Vagina (tissue), 2 donors: ENCODE data around the gene GADL1. TPM values are rescaled to one million over a fixed set of nuclear protein-coding genes. Genes with fewer than 3 reads are reported as not detected.

Experiments
- DNase-seq, 2 donors: peaks; one replicate each; pipeline ENCODE4 v3.0.0-alpha.2; 2017; ENCODE audit errors: extremely low spot score in 2 of 2
- H3K27ac ChIP-seq: fragments of 200-600 bp; sonication (generic); one replicate; pipeline ENCODE4 v1.5.1; 2019
- H3K27me3 ChIP-seq: fragments of 200-600 bp; sonication (generic); one replicate; pipeline ENCODE4 v1.5.1; 2019
- H3K36me3 ChIP-seq, 2 donors: fragments of 200-600 bp; sonication (generic); one replicate each; pipeline ENCODE4 v1.5.1; 2017 to 2019
- H3K4me1 ChIP-seq: fragments of 200-600 bp; sonication (generic); one replicate; pipeline ENCODE4 v1.5.1; 2019
- H3K4me3 ChIP-seq, 2 donors: fragments of 200-600 bp; sonication (generic); 1 replicate in 1 of 2; 2 replicates in 1 of 2; pipeline ENCODE4 v1.5.1; 2016 to 2019
- H3K9me3 ChIP-seq: fragments of 200-600 bp; sonication (generic); one replicate; pipeline ENCODE4 v1.5.1; 2019
- CTCF ChIP-seq, 3 experiments: fragments of 450-650 bp in 2 of 3; fragments of 200-600 bp in 1 of 3; sonication (generic) in 1 of 3; IDR thresholded peaks; one replicate each; pipeline ENCODE4 v1.5.1; 2017 to 2019; ENCODE audit warnings: antibody characterized with exemption in 3 of 3, mild to moderate bottlenecking in 2 of 3, moderate library complexity in 2 of 3
- POLR2A ChIP-seq, 2 donors: fragments of 450-650 bp; IDR thresholded peaks; one replicate each; pipeline ENCODE4 v1.6.1; 2017; ENCODE audit warnings: antibody characterized with exemption in 2 of 2, mild to moderate bottlenecking in 2 of 2, moderate library complexity in 2 of 2
- POLR2AphosphoS5 ChIP-seq, 2 donors: sonication (generic); formaldehyde crosslinking; IDR thresholded peaks; one replicate each; pipeline ENCODE4 v1.9.0; 2017; ENCODE audit warnings: antibody characterized with exemption in 2 of 2, mild to moderate bottlenecking in 2 of 2, low read depth in 1 of 2; ENCODE audit not compliant: insufficient read depth in 1 of 2
- intact Hi-C: fragments of 100-400 bp; cut with DNase I; formaldehyde crosslinking; loops from one replicate; pipeline ENCODE4 v1.15.1; 2023
- total RNA-seq: library from RNA; depleted of rRNA; stranded (reverse); fragments of >200 nt; gene quantifications from one replicate; pipeline ENCODE4 v1.2.3, GENCODE V29; 2016

The GADL1 gene
- total RNA-seq, 1 donor from 2014 or later, result not detected

DNA sequence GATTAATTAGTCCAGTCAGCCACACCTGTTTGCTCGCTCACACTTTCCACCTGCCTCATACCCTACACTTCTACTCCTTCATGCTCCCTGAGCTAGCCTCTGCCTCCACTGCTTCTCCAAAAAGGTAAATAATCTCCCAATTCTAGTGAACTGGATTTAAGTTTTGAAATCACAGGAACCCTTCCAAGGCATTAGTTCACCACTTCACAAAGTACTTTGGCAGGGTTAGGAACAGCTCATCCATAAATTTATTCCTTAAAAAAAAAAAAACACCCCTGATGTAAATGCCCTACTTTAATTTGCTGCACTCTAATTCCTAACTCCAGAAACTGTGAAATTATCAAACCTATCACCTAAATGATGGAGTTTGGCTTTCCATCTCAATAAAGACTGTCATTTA lies 58.3 kb downstream of the GADL1 start:
- Histone ChIP-seq H3K9me3 (no peaks in the 10 kb centered on the region), H3K4me1 (no peaks in the 10 kb centered on the region), H3K27me3 (no peaks in the 10 kb centered on the region), H3K27ac (no peak overlapping the region), H3K36me3 (no peaks in the 10 kb centered on the region), H3K4me3 (no peak overlapping the region)
- intact Hi-C loops, result no loop called here
- no peak for DNase-seq
- TF ChIP-seq POLR2A (IDR thresholded peaks at IDR 0.05) (no peak), CTCF (IDR thresholded peaks at IDR 0.05) (no peak), POLR2AphosphoS5 (IDR thresholded peaks at IDR 0.05; ENCODE audit: insufficient read depth in 1 of 2, low read depth in 1 of 2) (no peak)

- no peak overlapping the region for H3K27ac ChIP-seq
- intact Hi-C loops, result no loop called here
- no peaks in the 10 kb centered on the region for H3K27me3 ChIP-seq
- no peaks in the 10 kb centered on the region for H3K9me3 ChIP-seq
- H3K36me3 ChIP-seq, result no peaks in the 10 kb centered on the region
- no peak overlapping the region for H3K4me3 ChIP-seq
- no peaks in the 10 kb centered on the region for H3K4me1 ChIP-seq
- no peak for DNase-seq
- TF ChIP-seq CTCF (IDR thresholded peaks at IDR 0.05) (no peak), POLR2AphosphoS5 (IDR thresholded peaks at IDR 0.05; ENCODE audit: insufficient read depth in 1 of 2, low read depth in 1 of 2) (no peak), POLR2A (IDR thresholded peaks at IDR 0.05) (no peak)
Observed at GRCh38 chr3:30835667-30836066, 58.8 kb downstream of the GADL1 start.

GRCh38 chr3:30832961-30833575 lies 61.4 kb downstream of the GADL1 start:
- H3K9me3 ChIP-seq, result no peaks in the 10 kb centered on the region
- no peaks in the 10 kb centered on the region for H3K27me3 ChIP-seq
- no peak for DNase-seq
- no peak overlapping the region for H3K27ac ChIP-seq
- TF ChIP-seq CTCF (IDR thresholded peaks at IDR 0.05), result no peak
- no peak for TF ChIP-seq POLR2AphosphoS5 (IDR thresholded peaks at IDR 0.05; ENCODE audit: insufficient read depth in 1 of 2, low read depth in 1 of 2)
- TF ChIP-seq POLR2A (IDR thresholded peaks at IDR 0.05), result no peak
- H3K4me1 ChIP-seq, result no peaks in the 10 kb centered on the region
- intact Hi-C loops, result no loop called here
- no peaks in the 10 kb centered on the region for H3K36me3 ChIP-seq
- H3K4me3 ChIP-seq, result no peak overlapping the region

- Histone ChIP-seq H3K27ac (no peak overlapping the region), H3K9me3 (no peaks in the 10 kb centered on the region), H3K36me3 (no peaks in the 10 kb centered on the region), H3K4me1 (peaks cover 6% of the 10 kb centered on the region), H3K4me3 (no peak overlapping the region), H3K27me3 (no peaks in the 10 kb centered on the region)
- DNase-seq, result no peak
- intact Hi-C loops, result loop anchor here (5.0 kb wide), 1 partner anchor 1545 kb away; the partner anchor contains the start of gene RBMS3
- TF ChIP-seq POLR2A (IDR thresholded peaks at IDR 0.05), result no peak
- no peak for TF ChIP-seq CTCF (IDR thresholded peaks at IDR 0.05)
- TF ChIP-seq POLR2AphosphoS5 (IDR thresholded peaks at IDR 0.05; ENCODE audit: insufficient read depth in 1 of 2, low read depth in 1 of 2), result no peak
Observed at GRCh38 chr3:30827080-30827479, 67.4 kb downstream of the GADL1 start.

DNA sequence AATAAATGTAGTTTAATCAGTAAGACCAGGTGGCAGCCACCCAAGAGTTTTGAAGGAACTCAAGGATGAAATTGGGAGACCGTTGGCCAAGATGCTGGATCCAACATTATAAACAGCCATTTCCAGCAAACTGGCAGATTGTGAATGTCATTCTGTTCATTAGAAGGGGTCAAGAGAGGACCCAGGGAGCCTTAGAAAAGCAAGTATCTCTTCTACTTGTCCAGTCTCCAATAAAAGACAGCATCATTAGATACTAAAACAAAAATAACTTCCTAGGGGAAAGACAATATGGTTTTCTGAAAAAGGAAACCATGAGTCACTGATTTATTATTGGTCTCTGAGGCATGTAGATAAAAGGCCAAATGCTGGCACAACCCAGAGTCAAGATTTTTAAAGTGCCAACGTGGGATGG lies 67.9 kb downstream of the GADL1 start:
- Histone ChIP-seq H3K27ac (no peak overlapping the region), H3K27me3 (no peaks in the 10 kb centered on the region), H3K4me3 (no peak overlapping the region), H3K4me1 (peaks cover 6% of the 10 kb centered on the region), H3K9me3 (no peaks in the 10 kb centered on the region), H3K36me3 (no peaks in the 10 kb centered on the region)
- no peak for DNase-seq
- TF ChIP-seq CTCF (IDR thresholded peaks at IDR 0.05) (no peak), POLR2AphosphoS5 (IDR thresholded peaks at IDR 0.05; ENCODE audit: insufficient read depth in 1 of 2, low read depth in 1 of 2) (no peak), POLR2A (IDR thresholded peaks at IDR 0.05) (no peak)
- intact Hi-C loops, result loop anchor here (5.0 kb wide), 1 partner anchor 1544 kb away; the partner anchor contains the start of gene RBMS3
